GM18507 (cell line): Measurements from ENCODE around the gene CFDP1.

Experiments used
- DNase-seq: peaks from one replicate; pipeline ENCODE4 v3.0.0; 2011; ENCODE audit warnings: low read depth; ENCODE audit not compliant: insufficient read length; ENCODE audit errors: extremely low spot score
- FAIRE-seq: peaks from 2 replicates; lab custom pipeline; 2011; peaks lifted over from hg19 to GRCh38; lab: Jason Lieb, UNC

CFDP1 gene

GRCh38 chr16:75246504-75247205 is 186.6 kb downstream of the CFDP1 start:
- FAIRE-seq (no peak), DNase-seq (no peak)

- peak; percentile 49 for FAIRE-seq
Observed at GRCh38 chr16:75244844-75245758, 188.2 kb downstream of the CFDP1 start.

GRCh38 chr16:75244225-75244809 is 189.0 kb downstream of the CFDP1 start:
- no peak for DNase-seq
- no peak for FAIRE-seq

More at GRCh38 chr16:75244844-75245758, 188.2 kb downstream of the CFDP1 start:
- no peak for DNase-seq
